Bronchial epithelial cell (primary cell): ENCODE measurements around the gene KIAA0930. TPM values are rescaled to one million over a fixed set of nuclear protein-coding genes. Genes with fewer than 3 reads are reported as not detected.

Experiments
- DNase-seq: peaks from one replicate; pipeline ENCODE4 v3.0.0-alpha.2; 2010; ENCODE audit warnings: low read depth
- FAIRE-seq: peaks from 2 replicates; lab custom pipeline; 2011; peaks lifted over from hg19 to GRCh38; lab: Jason Lieb, UNC
- H3K27me3 ChIP-seq: 2 replicates; pipeline ENCODE4 v1.5.1; 2011; ENCODE audit warnings: low read length; ENCODE audit not compliant: control insufficient read depth, insufficient read depth
- H3K36me3 ChIP-seq: 2 replicates; pipeline ENCODE4 v1.5.1; 2011; ENCODE audit warnings: low read length; ENCODE audit not compliant: control insufficient read depth, insufficient read depth
- H3K4me3 ChIP-seq: 2 replicates; pipeline ENCODE4 v1.5.1; 2011; ENCODE audit warnings: mild to moderate bottlenecking, low read depth, low read length, control low read depth
- total RNA-seq: library from RNA; depleted of rRNA; stranded (reverse); fragments of >200 nt; gene quantifications from 2 replicates; pipeline ENCODE4 v1.2.1, GENCODE V29; 2014
- TF ChIP-seq, protein P1 (sequence below): IDR thresholded peaks from 2 replicates; pipeline ENCODE4 v1.5.1; 2011; ENCODE audit warnings: mild to moderate bottlenecking, moderate library complexity, low read length, control low read depth, inconsistent platforms; ENCODE audit not compliant: insufficient read depth, severe bottlenecking

Gene KIAA0930
- total RNA-seq, 1 donor from 2014 or later = 78.5 TPM

DNA sequence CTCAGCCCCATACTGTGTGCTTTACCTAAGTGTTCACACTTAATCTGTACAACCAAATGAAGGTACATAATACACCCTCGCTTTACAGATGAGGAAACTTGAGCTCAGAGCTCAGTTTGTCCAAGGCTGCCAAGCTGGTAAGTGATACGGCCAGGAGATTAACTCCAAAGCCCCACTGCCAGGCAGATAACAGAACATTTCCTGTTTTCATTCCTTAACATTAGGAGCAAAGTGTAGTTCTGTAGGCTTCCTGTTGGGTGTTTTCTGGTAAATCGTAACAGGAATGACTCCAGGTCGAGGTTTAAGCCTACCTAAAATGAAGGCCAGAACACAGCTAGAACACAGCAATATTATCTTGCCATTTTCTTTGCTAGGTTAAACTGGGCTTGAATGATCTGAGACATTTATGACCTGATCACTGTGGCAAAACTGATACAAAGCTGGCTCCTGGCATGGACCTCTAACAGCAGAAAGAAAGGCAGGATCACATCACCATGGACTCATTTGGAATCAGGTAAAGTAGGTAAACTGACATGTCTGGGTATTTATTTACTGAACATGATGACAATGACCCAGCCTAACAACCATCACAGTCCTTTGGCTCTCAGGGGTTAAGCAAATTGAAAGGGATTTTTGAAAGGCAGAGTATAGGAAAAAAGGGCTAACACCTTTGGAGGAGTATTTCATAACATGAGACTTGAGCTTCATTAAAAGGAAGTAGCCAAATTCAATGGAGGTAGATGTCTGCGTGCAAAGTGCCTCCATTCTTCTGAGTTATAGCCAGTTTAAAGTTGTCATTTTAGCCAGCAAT, 80.8 kb downstream of the KIAA0930 start:
- Histone ChIP-seq H3K27me3 (no peaks in the 10 kb centered on the region), H3K36me3 (peaks cover 5% of the 10 kb centered on the region), H3K4me3 (no peak overlapping the region)
- no peak for FAIRE-seq
- peak; percentile 46 for DNase-seq
- TF ChIP-seq, protein P1, sequence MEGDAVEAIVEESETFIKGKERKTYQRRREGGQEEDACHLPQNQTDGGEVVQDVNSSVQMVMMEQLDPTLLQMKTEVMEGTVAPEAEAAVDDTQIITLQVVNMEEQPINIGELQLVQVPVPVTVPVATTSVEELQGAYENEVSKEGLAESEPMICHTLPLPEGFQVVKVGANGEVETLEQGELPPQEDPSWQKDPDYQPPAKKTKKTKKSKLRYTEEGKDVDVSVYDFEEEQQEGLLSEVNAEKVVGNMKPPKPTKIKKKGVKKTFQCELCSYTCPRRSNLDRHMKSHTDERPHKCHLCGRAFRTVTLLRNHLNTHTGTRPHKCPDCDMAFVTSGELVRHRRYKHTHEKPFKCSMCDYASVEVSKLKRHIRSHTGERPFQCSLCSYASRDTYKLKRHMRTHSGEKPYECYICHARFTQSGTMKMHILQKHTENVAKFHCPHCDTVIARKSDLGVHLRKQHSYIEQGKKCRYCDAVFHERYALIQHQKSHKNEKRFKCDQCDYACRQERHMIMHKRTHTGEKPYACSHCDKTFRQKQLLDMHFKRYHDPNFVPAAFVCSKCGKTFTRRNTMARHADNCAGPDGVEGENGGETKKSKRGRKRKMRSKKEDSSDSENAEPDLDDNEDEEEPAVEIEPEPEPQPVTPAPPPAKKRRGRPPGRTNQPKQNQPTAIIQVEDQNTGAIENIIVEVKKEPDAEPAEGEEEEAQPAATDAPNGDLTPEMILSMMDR = peak; percentile 1

DNA sequence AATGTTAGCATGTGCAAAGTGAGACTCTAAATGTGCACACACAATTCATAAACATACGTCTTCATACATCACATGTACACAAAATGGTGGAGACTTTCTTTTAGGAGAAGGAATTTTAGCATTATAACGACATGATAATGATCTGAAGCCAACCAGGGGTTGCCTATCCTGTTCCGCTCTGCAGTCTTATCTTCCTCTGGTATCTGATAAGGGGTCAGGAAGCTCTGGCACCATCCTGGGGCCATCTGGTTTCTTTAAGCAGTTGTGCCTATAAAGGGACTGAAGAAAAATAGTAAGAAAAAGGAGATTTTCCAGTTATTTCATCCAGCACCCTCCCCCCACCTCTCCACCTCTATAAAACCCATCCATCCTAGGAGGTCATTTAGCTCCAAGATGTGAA, 82.8 kb downstream of the KIAA0930 start:
- no peak for DNase-seq
- TF ChIP-seq, protein P1 = no peak
- FAIRE-seq = no peak
- H3K36me3 ChIP-seq = peaks cover 5% of the 10 kb centered on the region
- H3K27me3 ChIP-seq = no peaks in the 10 kb centered on the region
- H3K4me3 ChIP-seq = no peak overlapping the region

DNA sequence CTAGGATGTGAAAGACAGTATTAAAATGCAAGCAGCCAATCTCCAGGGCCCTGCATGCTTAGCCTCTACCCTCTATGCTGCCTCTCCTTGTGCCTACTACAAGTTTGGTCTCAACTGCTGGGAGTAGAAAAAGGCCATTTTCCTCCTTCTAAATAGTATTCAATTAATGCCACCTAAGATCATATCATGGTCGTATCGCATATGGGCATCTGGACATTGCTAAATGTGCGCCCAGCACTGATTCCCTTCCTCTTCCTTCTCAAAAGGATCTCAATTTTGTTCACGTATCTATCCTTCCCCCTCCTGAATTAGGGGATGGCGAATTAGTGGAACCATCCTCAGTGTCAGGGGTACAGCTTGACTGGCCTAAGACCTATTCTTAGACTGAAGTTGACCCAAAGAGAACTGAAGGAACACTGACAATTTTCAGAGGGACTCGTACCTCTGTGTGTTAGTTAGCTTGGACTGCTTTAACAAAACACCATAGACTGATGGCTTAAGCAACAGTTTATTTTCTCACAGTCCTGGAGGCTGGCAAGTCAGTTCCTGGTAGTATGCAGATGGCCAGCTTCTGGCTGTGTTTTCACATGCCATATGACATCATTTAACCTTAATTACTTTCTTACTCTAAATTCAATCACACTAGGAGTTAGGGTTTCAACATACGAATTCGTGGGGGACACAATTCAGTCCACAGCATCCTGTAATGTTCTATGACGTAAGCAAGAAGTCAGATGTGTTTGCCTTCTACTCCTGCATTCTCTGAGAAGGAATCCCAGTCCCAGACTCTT, 85.4 kb downstream of the KIAA0930 start:
- Histone ChIP-seq H3K36me3 (peaks cover 7% of the 10 kb centered on the region), H3K27me3 (no peaks in the 10 kb centered on the region), H3K4me3 (no peak overlapping the region)
- TF ChIP-seq, protein P1 = no peak
- no peak for DNase-seq
- peak; percentile 7 for FAIRE-seq

DNA sequence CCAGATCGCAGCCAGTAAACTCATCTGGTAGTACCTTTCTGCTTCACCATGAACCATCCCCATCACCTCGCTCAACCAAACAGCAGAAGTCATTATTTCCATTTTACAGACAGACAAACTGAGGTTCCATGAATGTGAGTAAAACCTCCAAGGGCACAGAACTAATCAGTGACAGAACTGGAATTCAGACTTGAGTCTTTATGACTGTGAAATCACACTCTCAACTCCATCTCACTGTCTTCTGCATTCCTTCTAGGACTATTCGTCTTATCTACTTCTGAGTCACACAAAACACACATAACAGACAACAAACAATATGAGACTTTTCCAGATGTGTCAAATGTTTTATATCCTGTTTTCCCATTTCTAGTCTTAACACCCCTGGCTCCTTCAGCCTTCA, 86.3 kb downstream of the KIAA0930 start:
- Histone ChIP-seq H3K4me3 (no peak overlapping the region), H3K36me3 (peaks cover 7% of the 10 kb centered on the region), H3K27me3 (no peaks in the 10 kb centered on the region)
- FAIRE-seq = no peak
- TF ChIP-seq, protein P1 = no peak
- DNase-seq = peak; percentile 65

DNA sequence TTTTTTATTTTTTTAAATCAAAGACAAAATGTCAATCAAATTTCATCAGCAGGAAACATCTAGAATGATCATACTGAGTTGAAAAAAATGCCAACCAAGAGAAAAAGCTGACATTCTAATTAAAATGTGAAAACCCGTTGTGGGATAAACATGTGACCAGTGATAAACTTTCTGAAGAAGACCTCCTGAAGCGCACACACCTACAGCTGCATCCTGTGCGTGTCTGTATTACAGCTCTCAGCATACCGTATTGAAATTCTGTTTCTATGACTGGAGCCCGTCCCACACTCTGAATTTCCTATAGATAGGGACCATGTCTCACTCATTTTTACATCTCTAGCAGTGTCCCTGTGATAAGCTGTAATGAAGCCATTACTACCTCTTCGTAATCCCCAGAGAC, 89.2 kb downstream of the KIAA0930 start:
- FAIRE-seq = no peak
- TF ChIP-seq, protein P1 = no peak
- H3K4me3 ChIP-seq = no peak overlapping the region
- no peak for DNase-seq
- peaks cover 3% of the 10 kb centered on the region for H3K36me3 ChIP-seq
- H3K27me3 ChIP-seq = no peaks in the 10 kb centered on the region
